KMS-11 (cell line): ENCODE results near the gene DOK7.

Experiments
- H2AFZ ChIP-seq: fragments of 200-600 bp; sonication (generic); 2 replicates; pipeline ENCODE4 v1.6.1; 2016; ENCODE audit warnings: antibody characterized with exemption, mixed run types, low read depth
- H3K27ac ChIP-seq: fragments of 200-600 bp; sonication (generic); 2 replicates; pipeline ENCODE4 v1.6.1; 2016; ENCODE audit warnings: mild to moderate bottlenecking, mixed run types
- H3K27me3 ChIP-seq: fragments of 200-600 bp; sonication (generic); 2 replicates; pipeline ENCODE4 v1.6.1; 2017; ENCODE audit warnings: mild to moderate bottlenecking, low read depth, mixed run types, moderate library complexity; ENCODE audit not compliant: insufficient read depth
- H3K36me3 ChIP-seq: fragments of 200-600 bp; sonication (generic); 2 replicates; pipeline ENCODE4 v1.6.1; 2017; ENCODE audit warnings: mild to moderate bottlenecking, mixed run types; ENCODE audit not compliant: insufficient read depth
- H3K4me1 ChIP-seq: fragments of 200-600 bp; sonication (generic); 2 replicates; pipeline ENCODE4 v1.6.1; 2016; ENCODE audit warnings: mild to moderate bottlenecking, low read depth, mixed run types; ENCODE audit not compliant: poor library complexity, severe bottlenecking
- H3K4me2 ChIP-seq: fragments of 200-600 bp; sonication (generic); 2 replicates; pipeline ENCODE4 v1.7.0; 2016; ENCODE audit warnings: mild to moderate bottlenecking, mixed run types
- H3K4me3 ChIP-seq: fragments of 200-600 bp; sonication (generic); IDR thresholded peaks from 2 replicates; pipeline ENCODE4 v1.6.1; 2017; ENCODE audit warnings: low read depth, low read length, mixed read lengths; ENCODE audit not compliant: insufficient read depth
- H3K79me2 ChIP-seq: fragments of 200-600 bp; sonication (generic); 2 replicates; pipeline ENCODE4 v1.6.1; 2016; ENCODE audit warnings: low read depth, mixed run types; ENCODE audit not compliant: insufficient read depth
- H3K9ac ChIP-seq: fragments of 200-600 bp; sonication (generic); 2 replicates; pipeline ENCODE4 v1.6.1; 2016; ENCODE audit warnings: mild to moderate bottlenecking, mixed run types
- H4K20me1 ChIP-seq: fragments of 200-600 bp; sonication (generic); 2 replicates; pipeline ENCODE4 v1.6.1; 2016; ENCODE audit warnings: mild to moderate bottlenecking, mixed run types; ENCODE audit not compliant: insufficient read depth
- CTCF ChIP-seq: fragments of 200-600 bp; sonication (generic); conservative IDR thresholded peaks from 2 replicates; pipeline ENCODE4 v1.6.1; 2017; ENCODE audit warnings: low read depth, mild to moderate bottlenecking, antibody characterized with exemption, low read length, moderate library complexity, mixed read lengths

Gene DOK7

GRCh38 chr4:3423952-3424351 lies 39.2 kb upstream of the DOK7 start:
- no peak overlapping the region for H2AFZ ChIP-seq
- H3K27me3 ChIP-seq, result no peaks in the 10 kb centered on the region
- no peak overlapping the region for H3K4me2 ChIP-seq
- no peaks in the 10 kb centered on the region for H4K20me1 ChIP-seq
- no peak for TF ChIP-seq CTCF
- H3K79me2 ChIP-seq, result no peaks in the 10 kb centered on the region
- H3K27ac ChIP-seq, result no peak overlapping the region
- no peaks in the 10 kb centered on the region for H3K4me1 ChIP-seq
- no peaks in the 10 kb centered on the region for H3K36me3 ChIP-seq
- H3K9ac ChIP-seq, result no peak overlapping the region
- no peak overlapping the region for H3K4me3 ChIP-seq

- Histone ChIP-seq H3K9ac (no peak overlapping the region), H3K79me2 (no peaks in the 10 kb centered on the region), H3K4me3 (no peak overlapping the region), H3K4me2 (no peak overlapping the region), H3K36me3 (no peaks in the 10 kb centered on the region), H2AFZ (no peak overlapping the region), H3K4me1 (no peaks in the 10 kb centered on the region), H4K20me1 (no peaks in the 10 kb centered on the region), H3K27ac (no peak overlapping the region), H3K27me3 (no peaks in the 10 kb centered on the region)
- no peak for TF ChIP-seq CTCF
Observed at GRCh38 chr4:3424522-3425095, 38.5 kb upstream of the DOK7 start.

- Histone ChIP-seq H2AFZ (no peak overlapping the region), H3K4me1 (no peaks in the 10 kb centered on the region), H3K27ac (no peak overlapping the region), H3K4me3 (no peak overlapping the region), H4K20me1 (no peaks in the 10 kb centered on the region), H3K79me2 (no peaks in the 10 kb centered on the region), H3K36me3 (no peaks in the 10 kb centered on the region), H3K4me2 (no peak overlapping the region), H3K27me3 (no peaks in the 10 kb centered on the region), H3K9ac (no peak overlapping the region)
- TF ChIP-seq CTCF, result no peak
Observed at GRCh38 chr4:3426465-3427133, 36.5 kb upstream of the DOK7 start.

- Histone ChIP-seq H3K4me1 (no peaks in the 10 kb centered on the region), H4K20me1 (no peaks in the 10 kb centered on the region), H3K27ac (no peak overlapping the region), H3K9ac (no peak overlapping the region), H2AFZ (no peak overlapping the region), H3K36me3 (no peaks in the 10 kb centered on the region), H3K79me2 (no peaks in the 10 kb centered on the region), H3K4me2 (no peak overlapping the region), H3K27me3 (no peaks in the 10 kb centered on the region), H3K4me3 (no peak overlapping the region)
- TF ChIP-seq CTCF, result no peak
Observed at GRCh38 chr4:3427134-3427476, 36.0 kb upstream of the DOK7 start.
